Calu3 (cell line): ENCODE measurements around the gene NCAPH2. TPM values are rescaled to one million over a fixed set of nuclear protein-coding genes. Genes with fewer than 3 reads are reported as not detected.
A peak's percentile ranks its signal among the peaks of the same experiment; 100 is the strongest.

ENCODE experiments used
- BruUV-seq: library from RNA; stranded (reverse); fragments of 400-500 nt; replicated peaks from 2 replicates; lab custom pipeline; 2021; lab: Mats Ljungman, UMichigan
- CTCF ChIA-PET: fragments of 300-600 bp; sonication (Branson Sonifier 250); formaldehyde crosslinking; loops from one replicate; lab custom pipeline; 2022; ENCODE audit warnings: antibody characterized with exemption; lab: Charles Lee
- DNase-seq: peaks from one replicate; pipeline ENCODE4 v3.0.0; 2022
- H3K27ac Mint-ChIP-seq: one replicate; pipeline ENCODE4 v1.8.0; 2022; ENCODE audit warnings: mixed read lengths; ENCODE audit not compliant: unreplicated experiment
- H3K27me3 Mint-ChIP-seq: one replicate; pipeline ENCODE4 v1.8.0; 2022; ENCODE audit warnings: mixed read lengths; ENCODE audit not compliant: unreplicated experiment
- H3K36me3 Mint-ChIP-seq: one replicate; pipeline ENCODE4 v1.8.0; 2022; ENCODE audit warnings: mild to moderate bottlenecking, moderate library complexity, mixed read lengths; ENCODE audit not compliant: insufficient read depth, unreplicated experiment
- H3K4me1 Mint-ChIP-seq: one replicate; pipeline ENCODE4 v1.8.0; 2022; ENCODE audit warnings: mild to moderate bottlenecking, low read depth, mixed read lengths; ENCODE audit not compliant: unreplicated experiment
- H3K4me3 Mint-ChIP-seq: one replicate; pipeline ENCODE4 v1.8.0; 2022; ENCODE audit warnings: mild to moderate bottlenecking, low read depth, moderate library complexity, mixed read lengths; ENCODE audit not compliant: unreplicated experiment
- H3K9me3 Mint-ChIP-seq: one replicate; pipeline ENCODE4 v1.8.0; 2022; ENCODE audit warnings: low read depth, mixed read lengths; ENCODE audit not compliant: unreplicated experiment
- intact Hi-C: fragments of 100-400 bp; cut with micrococcal nuclease; formaldehyde crosslinking; loops from one replicate; pipeline ENCODE4 v1.10.0; 2022; ENCODE audit not compliant: unreplicated experiment
- total RNA-seq: library from RNA; stranded (reverse); gene quantifications from 2 replicates; pipeline ENCODE4 v1.2.3, GENCODE V29; 2022
- TF ChIP-seq, protein P1 (sequence below): fragments of 200-600 bp; IDR thresholded peaks from one replicate; pipeline ENCODE4 v1.8.0; 2022; ENCODE audit warnings: antibody characterized with exemption; ENCODE audit not compliant: unreplicated experiment

NCAPH2 gene
- total RNA-seq, 1 experiment from 2014 or later: 92.0 TPM

DNA sequence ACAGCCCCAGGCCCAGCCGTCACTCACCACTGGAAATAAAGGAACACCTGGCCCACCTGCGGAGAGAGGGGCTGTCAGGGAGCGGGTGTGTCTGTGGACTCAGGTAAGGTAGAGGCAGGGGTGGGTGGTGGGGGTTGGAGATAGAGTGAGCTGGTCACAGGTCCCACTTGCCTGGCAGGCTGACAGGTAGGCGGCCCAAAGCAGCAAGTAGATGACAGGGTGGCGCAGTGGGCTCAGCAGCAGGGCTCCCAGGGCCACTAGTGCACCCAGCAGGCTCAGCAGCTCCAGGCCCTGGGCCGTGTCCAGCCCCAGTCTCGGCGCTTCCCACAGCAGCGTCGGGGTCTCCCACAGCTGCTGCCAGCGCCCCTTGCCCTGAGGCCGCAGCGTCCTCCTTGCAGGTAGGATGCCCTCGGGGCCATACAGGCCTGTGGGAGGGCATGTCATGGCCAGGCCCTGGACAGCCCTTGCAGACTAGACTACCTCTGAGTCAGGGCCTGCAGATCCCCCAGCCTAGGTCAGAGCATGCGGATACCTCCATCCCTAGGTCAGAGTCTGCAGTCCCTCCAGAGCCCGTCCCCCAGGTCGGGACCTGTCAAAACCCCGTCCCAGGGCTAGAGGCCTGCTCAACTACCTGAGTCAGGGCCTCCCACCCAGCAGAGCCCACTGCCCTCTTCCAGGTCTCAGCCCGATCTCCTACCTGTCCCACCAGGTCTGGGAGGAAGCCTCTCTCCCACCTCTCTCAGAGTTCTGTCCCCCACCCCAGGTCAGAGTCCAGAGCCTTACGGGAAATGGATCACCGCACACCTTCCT lies 1.2 kb upstream of the NCAPH2 start:
- peaks cover 52% of the 10 kb centered on the region for H3K36me3 Mint-ChIP-seq
- CTCF ChIA-PET: interaction anchor here (1.0 kb wide), 1 partner anchor 10 kb away, joined by 5 read pairs; no protein-coding TSS in a partner anchor
- TF ChIP-seq, protein P1, sequence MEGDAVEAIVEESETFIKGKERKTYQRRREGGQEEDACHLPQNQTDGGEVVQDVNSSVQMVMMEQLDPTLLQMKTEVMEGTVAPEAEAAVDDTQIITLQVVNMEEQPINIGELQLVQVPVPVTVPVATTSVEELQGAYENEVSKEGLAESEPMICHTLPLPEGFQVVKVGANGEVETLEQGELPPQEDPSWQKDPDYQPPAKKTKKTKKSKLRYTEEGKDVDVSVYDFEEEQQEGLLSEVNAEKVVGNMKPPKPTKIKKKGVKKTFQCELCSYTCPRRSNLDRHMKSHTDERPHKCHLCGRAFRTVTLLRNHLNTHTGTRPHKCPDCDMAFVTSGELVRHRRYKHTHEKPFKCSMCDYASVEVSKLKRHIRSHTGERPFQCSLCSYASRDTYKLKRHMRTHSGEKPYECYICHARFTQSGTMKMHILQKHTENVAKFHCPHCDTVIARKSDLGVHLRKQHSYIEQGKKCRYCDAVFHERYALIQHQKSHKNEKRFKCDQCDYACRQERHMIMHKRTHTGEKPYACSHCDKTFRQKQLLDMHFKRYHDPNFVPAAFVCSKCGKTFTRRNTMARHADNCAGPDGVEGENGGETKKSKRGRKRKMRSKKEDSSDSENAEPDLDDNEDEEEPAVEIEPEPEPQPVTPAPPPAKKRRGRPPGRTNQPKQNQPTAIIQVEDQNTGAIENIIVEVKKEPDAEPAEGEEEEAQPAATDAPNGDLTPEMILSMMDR: no peak
- intact Hi-C loops: no loop called here
- H3K9me3 Mint-ChIP-seq: no peaks in the 10 kb centered on the region
- TSS peak; percentile 35 for BruUV-seq
- peaks cover 17% of the 10 kb centered on the region for H3K4me1 Mint-ChIP-seq
- DNase-seq: no peak
- peak overlapping the region; percentile 91 for H3K4me3 Mint-ChIP-seq
- H3K27me3 Mint-ChIP-seq: no peaks in the 10 kb centered on the region
- H3K27ac Mint-ChIP-seq: peak overlapping the region; percentile 91

DNA sequence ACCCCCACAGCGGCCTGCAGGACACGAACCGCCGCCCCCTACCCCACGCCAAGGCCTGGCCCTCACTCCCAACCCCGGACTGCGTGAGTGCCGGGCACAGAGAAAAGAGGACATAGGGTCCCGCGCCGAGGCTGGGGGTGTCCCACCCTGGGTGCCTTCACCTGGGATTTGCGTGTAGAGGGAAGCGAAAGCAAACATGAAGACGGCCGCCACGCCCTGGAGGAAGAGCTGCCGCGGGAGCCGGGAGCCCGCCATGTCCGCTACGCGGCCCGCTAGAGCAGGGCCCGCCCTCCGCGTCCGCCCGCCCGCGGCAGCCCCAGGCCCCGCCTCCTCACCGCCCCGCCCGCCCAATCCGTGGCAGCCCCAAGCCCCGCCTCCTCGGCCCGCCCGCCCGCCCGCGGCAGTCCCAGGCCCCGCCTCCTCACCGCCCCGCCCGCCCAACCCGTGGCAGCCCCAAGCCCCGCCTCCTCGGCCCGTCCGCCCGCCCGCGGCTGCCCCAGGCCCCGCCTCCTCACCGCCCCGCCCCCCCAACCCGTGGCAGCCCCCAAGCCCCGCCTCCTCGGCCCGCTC lies 518 bp upstream of the NCAPH2 start, which contains the start of gene LMF2:
LMF2 (minus strand) TSS at position 282 of the 570 bp plus-strand sequence; CDS start at position 255, 27 bp downstream.
- Mint-ChIP-seq H3K27me3 (no peaks in the 10 kb centered on the region), H3K27ac (peak within 1 kb of the TSS; percentile 91), H3K36me3 (peaks cover 52% of the 10 kb centered on the region), H3K4me3 (peak within 1 kb of the TSS; percentile 91), H3K9me3 (no peaks in the 10 kb centered on the region), H3K4me1 (peaks cover 17% of the 10 kb centered on the region)
- peak; percentile 91 for DNase-seq
- CTCF ChIA-PET: interaction anchor here (0.6 to 2.1 kb wide), 8 partner anchors 9 to 253 kb away, joined by 3 to 13 read pairs (median 4); partner anchors contain the start of genes SCO2 and SYCE3
- TF ChIP-seq, protein P1: no peak
- intact Hi-C loops: no loop called here
- BruUV-seq: no TSS peak

DNA sequence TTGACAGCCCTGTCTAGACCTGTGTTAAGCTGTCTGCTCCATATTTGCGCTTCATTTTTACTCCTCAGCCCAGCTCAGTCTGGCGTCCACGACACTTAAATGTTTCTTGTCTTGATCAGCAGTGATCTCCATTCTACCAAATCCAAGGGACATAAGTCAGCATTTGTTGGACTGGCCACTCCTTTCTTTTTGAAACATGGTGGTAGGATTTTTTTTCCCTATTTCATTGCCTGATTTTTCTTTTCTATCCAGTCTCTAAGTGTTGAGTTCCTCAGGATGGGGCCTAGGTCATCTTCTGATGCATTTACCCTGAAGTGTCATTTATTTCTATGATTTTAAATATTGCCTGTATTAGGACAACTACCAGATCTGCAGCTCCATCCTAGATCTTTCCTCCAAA lies 873 bp downstream of the NCAPH2 start:
- CTCF ChIA-PET: interaction anchor here (0.6 to 2.1 kb wide), 4 partner anchors 16 to 125 kb away, joined by 3 to 13 read pairs (median 8); partner anchors contain the start of gene SCO2
- TSS peak; percentile 67 for BruUV-seq
- Mint-ChIP-seq H3K4me1 (peaks cover 17% of the 10 kb centered on the region), H3K27me3 (no peaks in the 10 kb centered on the region), H3K27ac (peak overlapping the region; percentile 87), H3K36me3 (peaks cover 52% of the 10 kb centered on the region), H3K4me3 (peak overlapping the region; percentile 91), H3K9me3 (no peaks in the 10 kb centered on the region)
- intact Hi-C loops: no loop called here
- no peak for DNase-seq
- TF ChIP-seq, protein P1: no peak

DNA sequence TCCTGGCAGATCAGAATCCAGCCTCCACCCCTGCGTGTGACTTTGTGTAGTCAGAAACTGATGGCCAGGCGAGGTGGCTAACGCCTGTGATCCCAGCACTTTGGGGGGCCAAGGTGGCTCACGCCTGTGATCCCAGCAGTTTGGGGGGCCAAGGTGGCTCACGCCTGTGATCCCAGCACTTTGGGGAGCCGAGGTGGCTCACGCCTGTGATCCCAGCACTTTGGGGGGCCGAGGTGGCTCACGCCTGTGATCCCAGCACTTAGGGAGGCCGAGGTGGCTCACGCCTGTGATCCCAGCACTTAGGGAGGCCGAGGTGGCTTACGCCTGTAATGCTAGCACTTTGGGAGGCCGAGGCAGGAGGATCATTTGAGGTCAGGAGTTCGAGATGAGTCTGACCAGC lies 5.2 kb downstream of the NCAPH2 start:
- H3K27me3 Mint-ChIP-seq: no peaks in the 10 kb centered on the region
- BruUV-seq: no TSS peak
- DNase-seq: no peak
- peaks cover 17% of the 10 kb centered on the region for H3K4me1 Mint-ChIP-seq
- CTCF ChIA-PET: no interaction called here
- TF ChIP-seq, protein P1: no peak
- intact Hi-C loops: no loop called here
- peaks cover 30% of the 10 kb centered on the region for H3K36me3 Mint-ChIP-seq
- no peak overlapping the region for H3K27ac Mint-ChIP-seq
- H3K9me3 Mint-ChIP-seq: no peaks in the 10 kb centered on the region
- no peak overlapping the region for H3K4me3 Mint-ChIP-seq
